Activated T-cell treated with anti-CD3 and anti-CD28 coated beads, Interleukin-2, amount 50 U/mL, for 48 hours (primary cell): ENCODE data around the gene QRFPR.
"Not testable (repeated sequence)": the region's sequence is repeated elsewhere in the genome, so short reads cannot be mapped to it uniquely, and the experiment has no call there.

Experiments
- DNase-seq, 2 experiments: peaks; one replicate each; pipeline ENCODE4 v3.0.0-alpha.2; 2020

The QRFPR gene

GRCh38 chr4:121339307-121339706 is 41.5 kb downstream of the QRFPR start:
- no peak for DNase-seq

GRCh38 chr4:121338518-121338917 is 42.3 kb downstream of the QRFPR start:
- no peak for DNase-seq

- DNase-seq, result no peak
These were observed 44.1 kb downstream of the QRFPR start for GRCh38 chr4:121336706-121337105.

GRCh38 chr4:121330180-121330665 is 50.6 kb downstream of the QRFPR start:
- DNase-seq, result no peak

- DNase-seq, result no peak
These were observed 54.2 kb downstream of the QRFPR start for GRCh38 chr4:121326597-121326996.

- no peak for DNase-seq
These were observed 56.5 kb downstream of the QRFPR start for GRCh38 chr4:121324331-121324730.

GRCh38 chr4:121321466-121321865 is 59.4 kb downstream of the QRFPR start:
- DNase-seq, result no peak

GRCh38 chr4:121316091-121316490 is 64.7 kb downstream of the QRFPR start:
- DNase-seq, result no peak

GRCh38 chr4:121313430-121313829 is 67.4 kb downstream of the QRFPR start:
- not testable (repeated sequence) for DNase-seq

- no peak for DNase-seq
These were observed 72.0 kb downstream of the QRFPR start for GRCh38 chr4:121308828-121309227.

- DNase-seq, result no peak
These were observed 72.5 kb downstream of the QRFPR start for GRCh38 chr4:121308328-121308663.

GRCh38 chr4:121307445-121308327 is 73.1 kb downstream of the QRFPR start:
- peak; percentile 37 to 51 for DNase-seq

GRCh38 chr4:121306931-121307330 is 73.9 kb downstream of the QRFPR start:
- no peak for DNase-seq

- DNase-seq, result no peak
These were observed 75.9 kb downstream of the QRFPR start for GRCh38 chr4:121304893-121305292.

- no peak for DNase-seq
These were observed 81.5 kb downstream of the QRFPR start for GRCh38 chr4:121299367-121299766.

GRCh38 chr4:121283319-121283718 is 97.5 kb downstream of the QRFPR start:
- no peak for DNase-seq

- DNase-seq, result no peak
These were observed 100.4 kb downstream of the QRFPR start for GRCh38 chr4:121280425-121280824.

GRCh38 chr4:121278811-121279368 is 101.9 kb downstream of the QRFPR start:
- DNase-seq, result no peak
